ENCODE measurements around the gene NECTIN3. TPM values are rescaled to one million over a fixed set of nuclear protein-coding genes. Genes with fewer than 3 reads are reported as not detected.

Gene NECTIN3
- total RNA-seq, 2 experiments from 2014 or later = 7.8 to 8.5 TPM

DNA sequence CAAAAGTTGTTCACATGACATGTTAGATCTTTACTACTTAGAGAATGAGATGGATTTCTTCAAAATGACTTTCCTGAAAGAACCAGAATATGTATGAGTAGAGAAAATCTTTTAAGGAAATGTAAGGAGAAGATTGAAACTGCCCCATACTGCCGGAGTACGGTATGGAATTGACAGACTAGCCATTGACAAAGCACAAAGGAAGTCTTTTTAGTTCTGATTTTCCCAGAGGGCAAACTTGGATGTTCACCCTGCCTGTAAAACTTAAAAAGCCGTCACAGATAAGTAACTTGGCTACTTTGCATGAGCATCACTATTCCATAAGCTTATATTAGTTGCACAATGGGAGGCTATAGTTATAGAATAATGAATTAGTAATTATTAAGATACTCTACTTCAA lies 93.8 kb downstream of the NECTIN3 start:
- Histone ChIP-seq H3K27me3 (ENCODE audit: control insufficient read depth in 1 of 2, insufficient read depth in 2 of 2, low read length in 2 of 2) (no peaks in the 10 kb centered on the region), H3K36me3 (ENCODE audit: insufficient read depth, low read length) (no peaks in the 10 kb centered on the region), H3K4me3 (ENCODE audit: low read length) (no peak overlapping the region), H3K4me1 (ENCODE audit: insufficient read depth, low read length) (no peaks in the 10 kb centered on the region), H3K27ac (ENCODE audit: low read depth in 1 of 2, low read length in 2 of 2) (no peak overlapping the region), H3K9me3 (ENCODE audit: control insufficient read depth in 1 of 2, insufficient read depth in 1 of 2, low read length in 2 of 2) (no peaks in the 10 kb centered on the region)
- no peak for TF ChIP-seq CTCF (IDR thresholded peaks at IDR 0.05)
- no peaks in the 10 kb centered on the region for H3K27me3 Mint-ChIP-seq
- no peaks in the 10 kb centered on the region for H3K4me1 Mint-ChIP-seq (ENCODE audit: low read depth)
- ATAC-seq (ENCODE audit: poor library complexity) (no peak), DNase-seq (no peak)
- no peaks in the 10 kb centered on the region for H3K36me3 Mint-ChIP-seq (ENCODE audit: low read depth)
- intact Hi-C loops (cut with DNase I, micrococcal nuclease) = no loop called here
- no peak overlapping the region for H3K4me3 Mint-ChIP-seq
- POLR2A ChIA-PET = interaction anchor here (0.7 kb wide), 1 partner anchor 51 kb away, joined by 3 read pairs; no protein-coding TSS in a partner anchor
- no peaks in the 10 kb centered on the region for H3K9me3 Mint-ChIP-seq
- H3K27ac Mint-ChIP-seq = no peak overlapping the region
- CTCF ChIA-PET = no interaction called here

DNA sequence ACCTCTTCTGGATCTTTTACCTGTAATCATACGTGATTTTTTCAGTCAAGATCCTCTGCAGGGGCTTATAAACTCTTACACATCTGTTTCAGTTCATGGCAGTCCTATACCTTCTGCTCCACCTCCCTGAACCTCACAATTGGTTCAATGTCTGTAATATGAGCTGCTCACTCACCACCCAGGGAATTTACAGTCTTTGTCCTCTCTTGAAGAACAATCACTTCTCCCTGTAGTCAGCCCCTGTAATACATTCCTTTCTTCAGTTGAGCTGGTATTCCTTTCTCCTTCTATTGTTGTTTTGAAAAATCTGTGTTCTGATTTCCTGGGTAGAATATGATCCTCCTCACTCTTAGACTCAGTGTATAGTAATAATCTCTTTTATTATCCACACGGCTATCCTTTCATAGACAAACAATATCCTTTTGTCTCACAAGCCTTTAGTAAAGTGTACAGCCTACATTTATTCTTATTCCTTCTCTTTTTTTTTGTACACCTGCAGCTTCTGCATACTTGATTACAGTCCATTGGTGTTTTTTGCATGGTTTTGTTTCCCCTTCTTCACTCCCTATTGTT lies 101.8 kb downstream of the NECTIN3 start:
- Mint-ChIP-seq H3K4me1 (ENCODE audit: low read depth) (no peaks in the 10 kb centered on the region), H3K4me3 (no peak overlapping the region), H3K9me3 (no peaks in the 10 kb centered on the region), H3K27me3 (no peaks in the 10 kb centered on the region), H3K27ac (no peak overlapping the region), H3K36me3 (ENCODE audit: low read depth) (no peaks in the 10 kb centered on the region)
- DNase-seq (no peak), ATAC-seq (ENCODE audit: poor library complexity) (no peak)
- ChIA-PET CTCF (no interaction called here), POLR2A (no interaction called here)
- H3K27ac ChIP-seq (ENCODE audit: low read depth in 1 of 2, low read length in 2 of 2) = no peak overlapping the region
- intact Hi-C loops (cut with DNase I, micrococcal nuclease) = no loop called here
- no peaks in the 10 kb centered on the region for H3K36me3 ChIP-seq (ENCODE audit: insufficient read depth, low read length)
- H3K4me1 ChIP-seq (ENCODE audit: insufficient read depth, low read length) = no peaks in the 10 kb centered on the region
- no peak overlapping the region for H3K4me3 ChIP-seq (ENCODE audit: low read length)
- H3K9me3 ChIP-seq (ENCODE audit: control insufficient read depth in 1 of 2, insufficient read depth in 1 of 2, low read length in 2 of 2) = peaks cover 0 to 9% of the 10 kb centered on the region in 2 experiments
- TF ChIP-seq CTCF (IDR thresholded peaks at IDR 0.05) = no peak
- H3K27me3 ChIP-seq (ENCODE audit: control insufficient read depth in 1 of 2, insufficient read depth in 2 of 2, low read length in 2 of 2) = no peaks in the 10 kb centered on the region

DNA sequence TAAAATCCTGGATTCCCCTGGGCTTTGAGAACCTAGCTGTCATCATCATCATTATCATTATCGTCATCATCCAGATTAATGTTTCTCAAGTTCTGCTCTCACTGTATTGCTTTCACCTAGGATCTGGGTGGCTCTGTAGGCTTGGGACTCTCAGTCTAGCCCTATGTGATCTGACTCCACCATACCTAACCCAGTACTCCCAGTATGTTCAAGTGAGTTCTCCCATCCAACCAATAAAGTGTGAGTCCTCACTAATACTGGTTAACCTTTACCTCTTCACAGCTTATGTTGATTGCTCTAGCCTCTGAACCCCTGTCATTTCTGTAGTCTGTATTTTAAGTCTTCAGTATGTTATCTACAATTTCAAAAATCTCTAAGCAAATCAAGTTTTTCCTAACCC lies 102.3 kb downstream of the NECTIN3 start:
- ATAC-seq (ENCODE audit: poor library complexity) = no peak
- no peak for TF ChIP-seq CTCF (IDR thresholded peaks at IDR 0.05)
- H3K27ac Mint-ChIP-seq = no peak overlapping the region

More for the DNA sequence above, 102.3 kb downstream of the NECTIN3 start:
- intact Hi-C loops (cut with DNase I, micrococcal nuclease) = no loop called here
- POLR2A ChIA-PET = no interaction called here
- Mint-ChIP-seq H3K36me3 (ENCODE audit: low read depth) (no peaks in the 10 kb centered on the region), H3K9me3 (no peaks in the 10 kb centered on the region), H3K4me1 (ENCODE audit: low read depth) (no peaks in the 10 kb centered on the region), H3K4me3 (no peak overlapping the region), H3K27me3 (no peaks in the 10 kb centered on the region)
- no peak for DNase-seq
- Histone ChIP-seq H3K4me3 (ENCODE audit: low read length) (no peak overlapping the region), H3K36me3 (ENCODE audit: insufficient read depth, low read length) (no peaks in the 10 kb centered on the region), H3K4me1 (ENCODE audit: insufficient read depth, low read length) (no peaks in the 10 kb centered on the region), H3K27me3 (ENCODE audit: control insufficient read depth in 1 of 2, insufficient read depth in 2 of 2, low read length in 2 of 2) (no peaks in the 10 kb centered on the region), H3K27ac (ENCODE audit: low read depth in 1 of 2, low read length in 2 of 2) (no peak overlapping the region), H3K9me3 (ENCODE audit: control insufficient read depth in 1 of 2, insufficient read depth in 1 of 2, low read length in 2 of 2) (peaks cover 0 to 9% of the 10 kb centered on the region in 2 experiments)
- CTCF ChIA-PET = no interaction called here

Measured in CD4-positive, alpha-beta T cell (primary cell).